ENCODE data around the gene PACS1. TPM values are rescaled to one million over a fixed set of nuclear protein-coding genes. Genes with fewer than 3 reads are reported as not detected.

The PACS1 gene
- polyA plus RNA-seq, 1 of the 3 experiments (the other 2 are of a cell fraction) = 37.3 TPM

- Histone ChIP-seq H3K36me3 (replicated peaks in 1 of 2; ENCODE audit: control insufficient read depth in 1 of 2, insufficient read depth in 2 of 2, low read length in 1 of 2) (peaks cover 16 to 90% of the 10 kb centered on the region in 2 experiments), H3K4me3 (ENCODE audit: low read depth in 2 of 2, low read length in 1 of 2) (no peak overlapping the region), H3K4me2 (no peak overlapping the region), H3K27me3 (ENCODE audit: insufficient read depth) (no peaks in the 10 kb centered on the region), H2AFZ (ENCODE audit: low read depth) (no peak overlapping the region), H3K9me2 (no peaks in the 10 kb centered on the region), H3K27ac (ENCODE audit: low read depth in 2 of 2, low read length in 1 of 2) (no peak overlapping the region), H3K9me3 (no peaks in the 10 kb centered on the region), H3F3A (replicated peaks; ENCODE audit: insufficient read depth) (no peaks in the 10 kb centered on the region), H3K4me1 (ENCODE audit: control insufficient read depth in 1 of 2, insufficient read depth in 2 of 2, low read depth in 1 of 2, low read length in 1 of 2) (no peaks in the 10 kb centered on the region), H3K79me2 (ENCODE audit: insufficient read depth) (no peaks in the 10 kb centered on the region), H4K20me1 (ENCODE audit: insufficient read depth) (no peaks in the 10 kb centered on the region), H3K9ac (no peak overlapping the region)
- ChIA-PET CTCF (interaction anchor here (1.2 to 4.8 kb wide), 3 partner anchors 11 to 26 kb away, joined by 3 to 34 read pairs (median 4); no protein-coding TSS in a partner anchor), POLR2A (interaction anchor here (0.7 kb wide), 1 partner anchor 19 kb away, joined by 3 read pairs; no protein-coding TSS in a partner anchor)
- 96% methylated on average over 12 of the region's 17 CpGs for WGBS (ENCODE audit: low lambda C conversion rate)
- TF ChIP-seq TEAD4 (IDR thresholded peaks at IDR 0.05; ENCODE audit: borderline replicate concordance, insufficient read depth) (no peak), MEF2A (IDR thresholded peaks at IDR 0.05; ENCODE audit: borderline replicate concordance, low read depth) (no peak), SMC3 (IDR thresholded peaks at IDR 0.05; ENCODE audit: low read depth, low read length) (no peak), FOXM1 (IDR thresholded peaks at IDR 0.05; ENCODE audit: low read depth) (no peak), MXI1 (IDR thresholded peaks at IDR 0.05; ENCODE audit: low read depth, low read length) (no peak), TAF1 (IDR thresholded peaks at IDR 0.05; ENCODE audit: borderline replicate concordance, low read depth, low read length) (no peak), RAD21 (IDR thresholded peaks at IDR 0.05; ENCODE audit: low read length) (no peak), GABPA (IDR thresholded peaks at IDR 0.05; ENCODE audit: low read depth) (no peak), PBX3 (IDR thresholded peaks at IDR 0.05) (no peak), REST (IDR thresholded peaks at IDR 0.05; ENCODE audit: low read depth, low read length) (no peak), JUND (IDR thresholded peaks at IDR 0.05) (no peak), EZH2phosphoT487 (IDR thresholded peaks at IDR 0.05; ENCODE audit: borderline replicate concordance, low read depth) (no peak), GATA2 (CRISPR knock-in tag; IDR thresholded peaks at IDR 0.05) (no peak)
- TF ChIP-seq, protein P1, sequence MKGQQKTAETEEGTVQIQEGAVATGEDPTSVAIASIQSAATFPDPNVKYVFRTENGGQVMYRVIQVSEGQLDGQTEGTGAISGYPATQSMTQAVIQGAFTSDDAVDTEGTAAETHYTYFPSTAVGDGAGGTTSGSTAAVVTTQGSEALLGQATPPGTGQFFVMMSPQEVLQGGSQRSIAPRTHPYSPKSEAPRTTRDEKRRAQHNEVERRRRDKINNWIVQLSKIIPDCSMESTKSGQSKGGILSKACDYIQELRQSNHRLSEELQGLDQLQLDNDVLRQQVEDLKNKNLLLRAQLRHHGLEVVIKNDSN (IDR thresholded peaks at IDR 0.05; ENCODE audit: borderline replicate concordance, low read depth) = no peak
- TF ChIP-seq, protein P2, sequence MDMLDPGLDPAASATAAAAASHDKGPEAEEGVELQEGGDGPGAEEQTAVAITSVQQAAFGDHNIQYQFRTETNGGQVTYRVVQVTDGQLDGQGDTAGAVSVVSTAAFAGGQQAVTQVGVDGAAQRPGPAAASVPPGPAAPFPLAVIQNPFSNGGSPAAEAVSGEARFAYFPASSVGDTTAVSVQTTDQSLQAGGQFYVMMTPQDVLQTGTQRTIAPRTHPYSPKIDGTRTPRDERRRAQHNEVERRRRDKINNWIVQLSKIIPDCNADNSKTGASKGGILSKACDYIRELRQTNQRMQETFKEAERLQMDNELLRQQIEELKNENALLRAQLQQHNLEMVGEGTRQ (IDR thresholded peaks at IDR 0.05; ENCODE audit: borderline replicate concordance, low read depth, low read length) = no peak
- no peak for DNase-seq
These were observed 168.8 kb downstream of the PACS1 start for GRCh38 chr11:66238786-66239413.

All from SK-N-SH (cell line).